Measurements from ENCODE around the gene MINPP1. TPM values are rescaled to one million over a fixed set of nuclear protein-coding genes. Genes with fewer than 3 reads are reported as not detected.

The MINPP1 gene
- total and polyA plus RNA-seq, 2 of the 13 experiments (the other 11 are each of a cell fraction or from before 2014, with no cell fraction given) = 19.2 to 53.7 TPM

DNA sequence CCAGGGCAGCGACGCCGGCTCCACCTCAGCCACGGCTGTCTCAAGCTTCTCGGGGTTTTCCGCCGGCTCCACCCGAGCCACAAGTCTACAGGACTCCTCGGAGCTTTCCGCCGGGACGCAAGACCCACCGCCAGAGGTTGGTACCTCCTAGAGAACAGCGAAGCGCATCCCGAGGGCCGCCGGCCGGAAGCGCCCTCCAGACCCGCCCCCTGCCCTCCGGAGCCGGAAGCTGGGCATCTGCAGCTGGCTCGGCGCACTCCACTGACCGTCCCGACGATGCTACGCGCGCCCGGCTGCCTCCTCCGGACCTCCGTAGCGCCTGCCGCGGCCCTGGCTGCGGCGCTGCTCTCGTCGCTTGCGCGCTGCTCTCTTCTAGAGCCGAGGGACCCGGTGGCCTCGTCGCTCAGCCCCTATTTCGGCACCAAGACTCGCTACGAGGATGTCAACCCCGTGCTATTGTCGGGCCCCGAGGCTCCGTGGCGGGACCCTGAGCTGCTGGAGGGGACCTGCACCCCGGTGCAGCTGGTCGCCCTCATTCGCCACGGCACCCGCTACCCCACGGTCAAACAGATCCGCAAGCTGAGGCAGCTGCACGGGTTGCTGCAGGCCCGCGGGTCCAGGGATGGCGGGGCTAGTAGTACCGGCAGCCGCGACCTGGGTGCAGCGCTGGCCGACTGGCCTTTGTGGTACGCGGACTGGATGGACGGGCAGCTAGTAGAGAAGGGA is at the start of gene MINPP1 (continued):
- TF ChIP-seq, protein P1, sequence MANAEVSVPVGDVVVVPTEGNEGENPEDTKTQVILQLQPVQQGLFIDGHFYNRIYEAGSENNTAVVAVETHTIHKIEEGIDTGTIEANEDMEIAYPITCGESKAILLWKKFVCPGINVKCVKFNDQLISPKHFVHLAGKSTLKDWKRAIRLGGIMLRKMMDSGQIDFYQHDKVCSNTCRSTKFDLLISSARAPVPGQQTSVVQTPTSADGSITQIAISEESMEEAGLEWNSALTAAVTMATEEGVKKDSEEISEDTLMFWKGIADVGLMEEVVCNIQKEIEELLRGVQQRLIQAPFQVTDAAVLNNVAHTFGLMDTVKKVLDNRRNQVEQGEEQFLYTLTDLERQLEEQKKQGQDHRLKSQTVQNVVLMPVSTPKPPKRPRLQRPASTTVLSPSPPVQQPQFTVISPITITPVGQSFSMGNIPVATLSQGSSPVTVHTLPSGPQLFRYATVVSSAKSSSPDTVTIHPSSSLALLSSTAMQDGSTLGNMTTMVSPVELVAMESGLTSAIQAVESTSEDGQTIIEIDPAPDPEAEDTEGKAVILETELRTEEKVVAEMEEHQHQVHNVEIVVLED (CRISPR knock-in tag; IDR thresholded peaks at IDR 0.05; ENCODE audit: borderline replicate concordance) = peak; percentile 58; the same call in 1 of the 2 replicates
- TF ChIP-seq, protein P2, sequence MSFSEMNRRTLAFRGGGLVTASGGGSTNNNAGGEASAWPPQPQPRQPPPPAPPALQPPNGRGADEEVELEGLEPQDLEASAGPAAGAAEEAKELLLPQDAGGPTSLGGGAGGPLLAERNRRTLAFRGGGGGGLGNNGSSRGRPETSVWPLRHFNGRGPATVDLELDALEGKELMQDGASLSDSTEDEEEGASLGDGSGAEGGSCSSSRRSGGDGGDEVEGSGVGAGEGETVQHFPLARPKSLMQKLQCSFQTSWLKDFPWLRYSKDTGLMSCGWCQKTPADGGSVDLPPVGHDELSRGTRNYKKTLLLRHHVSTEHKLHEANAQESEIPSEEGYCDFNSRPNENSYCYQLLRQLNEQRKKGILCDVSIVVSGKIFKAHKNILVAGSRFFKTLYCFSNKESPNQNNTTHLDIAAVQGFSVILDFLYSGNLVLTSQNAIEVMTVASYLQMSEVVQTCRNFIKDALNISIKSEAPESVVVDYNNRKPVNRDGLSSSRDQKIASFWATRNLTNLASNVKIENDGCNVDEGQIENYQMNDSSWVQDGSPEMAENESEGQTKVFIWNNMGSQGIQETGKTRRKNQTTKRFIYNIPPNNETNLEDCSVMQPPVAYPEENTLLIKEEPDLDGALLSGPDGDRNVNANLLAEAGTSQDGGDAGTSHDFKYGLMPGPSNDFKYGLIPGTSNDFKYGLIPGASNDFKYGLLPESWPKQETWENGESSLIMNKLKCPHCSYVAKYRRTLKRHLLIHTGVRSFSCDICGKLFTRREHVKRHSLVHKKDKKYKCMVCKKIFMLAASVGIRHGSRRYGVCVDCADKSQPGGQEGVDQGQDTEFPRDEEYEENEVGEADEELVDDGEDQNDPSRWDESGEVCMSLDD (CRISPR knock-in tag; IDR thresholded peaks at IDR 0.05; ENCODE audit: borderline replicate concordance) = no peak
- TF ChIP-seq NFKB2 (CRISPR knock-in tag; IDR thresholded peaks at IDR 0.05; ENCODE audit: borderline replicate concordance) (0 out of 2 replicates have a peak, but pooled peaks have one; percentile 47), TBX3 (IDR thresholded peaks at IDR 0.05; ENCODE audit: borderline replicate concordance) (no peak), SMYD3 (CRISPR knock-in tag; IDR thresholded peaks at IDR 0.05) (no peak), KLF13 (CRISPR knock-in tag; IDR thresholded peaks at IDR 0.05) (no peak), NR2F6 (IDR thresholded peaks at IDR 0.05) (no peak), NR2F6 (CRISPR knock-in tag; IDR thresholded peaks at IDR 0.05) (no peak), SRSF1 (optimal IDR thresholded peaks at IDR 0.05; ENCODE audit: low read depth, low read length) (peak; percentile 41), MTF2 (CRISPR knock-in tag; IDR thresholded peaks at IDR 0.05; ENCODE audit: borderline replicate concordance) (peak; percentile 94), ZNF776 (CRISPR knock-in tag; IDR thresholded peaks at IDR 0.05) (peak; percentile 80; the same call in 1 of the 2 replicates), SIX4 (CRISPR knock-in tag; IDR thresholded peaks at IDR 0.05) (0 out of 2 replicates have a peak, but pooled peaks have one; percentile 29), BRCA1 (CRISPR knock-in tag; IDR thresholded peaks at IDR 0.05) (peak; percentile 11; the same call in 1 of the 2 replicates), THAP11 (CRISPR knock-in tag; IDR thresholded peaks at IDR 0.05) (peak; percentile 87), FLYWCH1 (CRISPR knock-in tag; IDR thresholded peaks at IDR 0.05) (no peak), ZSCAN31 (CRISPR knock-in tag; IDR thresholded peaks at IDR 0.05; ENCODE audit: low read depth) (peak; percentile 38; the same call in 1 of the 2 replicates), JARID2 (CRISPR knock-in tag; IDR thresholded peaks at IDR 0.05; ENCODE audit: insufficient replicate concordance) (no peak), CHD2 (IDR thresholded peaks at IDR 0.05; ENCODE audit: low read depth, low read length) (0 out of 2 replicates have a peak, but pooled peaks have one; percentile 27), ZNF792 (CRISPR knock-in tag; IDR thresholded peaks at IDR 0.05) (no peak; the same call in 1 of the 2 replicates), ESRRA (CRISPR knock-in tag; IDR thresholded peaks at IDR 0.05; ENCODE audit: low read depth) (no peak)
- TF ChIP-seq, protein P3, sequence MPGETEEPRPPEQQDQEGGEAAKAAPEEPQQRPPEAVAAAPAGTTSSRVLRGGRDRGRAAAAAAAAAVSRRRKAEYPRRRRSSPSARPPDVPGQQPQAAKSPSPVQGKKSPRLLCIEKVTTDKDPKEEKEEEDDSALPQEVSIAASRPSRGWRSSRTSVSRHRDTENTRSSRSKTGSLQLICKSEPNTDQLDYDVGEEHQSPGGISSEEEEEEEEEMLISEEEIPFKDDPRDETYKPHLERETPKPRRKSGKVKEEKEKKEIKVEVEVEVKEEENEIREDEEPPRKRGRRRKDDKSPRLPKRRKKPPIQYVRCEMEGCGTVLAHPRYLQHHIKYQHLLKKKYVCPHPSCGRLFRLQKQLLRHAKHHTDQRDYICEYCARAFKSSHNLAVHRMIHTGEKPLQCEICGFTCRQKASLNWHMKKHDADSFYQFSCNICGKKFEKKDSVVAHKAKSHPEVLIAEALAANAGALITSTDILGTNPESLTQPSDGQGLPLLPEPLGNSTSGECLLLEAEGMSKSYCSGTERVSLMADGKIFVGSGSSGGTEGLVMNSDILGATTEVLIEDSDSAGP (CRISPR knock-in tag; IDR thresholded peaks at IDR 0.05; ENCODE audit: borderline replicate concordance) = peak; percentile 95; the same call in 1 of the 2 replicates
- TF ChIP-seq, protein P4, sequence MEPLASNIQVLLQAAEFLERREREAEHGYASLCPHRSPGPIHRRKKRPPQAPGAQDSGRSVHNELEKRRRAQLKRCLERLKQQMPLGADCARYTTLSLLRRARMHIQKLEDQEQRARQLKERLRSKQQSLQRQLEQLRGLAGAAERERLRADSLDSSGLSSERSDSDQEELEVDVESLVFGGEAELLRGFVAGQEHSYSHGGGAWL (CRISPR knock-in tag; IDR thresholded peaks at IDR 0.05) = peak; percentile 89

Data from HepG2 (cell line).